ENCODE measurements around the gene SOBP. TPM values are rescaled to one million over a fixed set of nuclear protein-coding genes. Genes with fewer than 3 reads are reported as not detected.

SOBP gene
- total and polyA plus RNA-seq, 2 experiments from 2014 or later: 1.5 to 3.0 TPM

- peak; percentile 16; the same call in 2 of the 3 replicates for ATAC-seq
- peaks cover 24% of the 10 kb centered on the region for H3K4me1 Mint-ChIP-seq
- Histone ChIP-seq H4K20me1 (replicated peaks; ENCODE audit: insufficient read depth) (no peaks in the 10 kb centered on the region), H3K4me2 (peak overlapping the region; percentile 71), H3K4me1 (ENCODE audit: insufficient read depth) (peaks cover 41% of the 10 kb centered on the region), H3F3A (replicated peaks; ENCODE audit: low read depth) (no peaks in the 10 kb centered on the region), H3K4me3 (peak overlapping the region; percentile 21; the same call in 1 of the 2 replicates), H3K27ac (ENCODE audit: low read depth) (no peak overlapping the region), H3K79me2 (replicated peaks; ENCODE audit: insufficient read depth) (no peaks in the 10 kb centered on the region), H3K9me2 (ENCODE audit: insufficient read depth) (peaks cover 6% of the 10 kb centered on the region), H3K36me3 (ENCODE audit: insufficient read depth) (no peaks in the 10 kb centered on the region), H2AFZ (peak overlapping the region; percentile 99), H3K27me3 (ENCODE audit: insufficient read depth) (peaks cover 4% of the 10 kb centered on the region; the same call in 1 of the 2 replicates)
- peaks cover 11% of the 10 kb centered on the region for H3K27me3 Mint-ChIP-seq (ENCODE audit: insufficient read depth, low read depth, poor library complexity)
- H3K4me3 Mint-ChIP-seq: peak overlapping the region; percentile 13; the same call in 2 of the 3 replicates
- TF ChIP-seq EZH2 (IDR thresholded peaks at IDR 0.05; ENCODE audit: low read depth, unreplicated experiment): no peak
- no peak for TF ChIP-seq CREB1 (CRISPR knock-in tag; IDR thresholded peaks at IDR 0.05; ENCODE audit: low read depth)
- no peak for TF ChIP-seq ZNF462 (CRISPR knock-in tag; IDR thresholded peaks at IDR 0.05)
- TF ChIP-seq ZNF114 (CRISPR knock-in tag; IDR thresholded peaks at IDR 0.05): no peak
- TF ChIP-seq EZH2phosphoT487 (IDR thresholded peaks at IDR 0.05; ENCODE audit: unreplicated experiment): no peak
- TF ChIP-seq POLR2AphosphoS5 (IDR thresholded peaks at IDR 0.05; ENCODE audit: low read depth): no peak
- TF ChIP-seq REST (IDR thresholded peaks at IDR 0.05; ENCODE audit: unreplicated experiment): no peak
- no peak for TF ChIP-seq ETS1 (IDR thresholded peaks at IDR 0.05)
- TF ChIP-seq NANOG (IDR thresholded peaks at IDR 0.05; ENCODE audit: borderline replicate concordance): no peak
- no peaks in the 10 kb centered on the region for H3K9me3 Mint-ChIP-seq
- H3K36me3 Mint-ChIP-seq (ENCODE audit: low read depth): no peaks in the 10 kb centered on the region; the same call in 2 of the 3 replicates
- H3K27ac Mint-ChIP-seq: no peak overlapping the region
- peak; percentile 60 for DNase-seq (ENCODE audit: low spot score)
Observed at GRCh38 chr6:107670792-107671199, 180.9 kb downstream of the SOBP start.
